ENCODE data around the gene CHRNB2. TPM values are rescaled to one million over a fixed set of nuclear protein-coding genes. Genes with fewer than 3 reads are reported as not detected.

The CHRNB2 gene
- total RNA-seq, 2 donors from 2014 or later: 0.07 to 0.16 TPM

- no peaks in the 10 kb centered on the region for H3K9me3 ChIP-seq
- no peak overlapping the region for H3K9ac ChIP-seq (ENCODE audit: low read depth in 2 of 2, low read length in 2 of 2)
- H3K27ac ChIP-seq: no peak overlapping the region
- H3K4me1 ChIP-seq: no peaks in the 10 kb centered on the region
- intact Hi-C loops (cut with DNase I): no loop called here
- TF ChIP-seq CTCF (IDR thresholded peaks at IDR 0.05): no peak
- H3K36me3 ChIP-seq: no peaks in the 10 kb centered on the region
- no peak for DNase-seq
- no peaks in the 10 kb centered on the region for H3K27me3 ChIP-seq
- no peak overlapping the region for H3K4me3 ChIP-seq
These were observed 53.2 kb downstream of the CHRNB2 start for GRCh38 chr1:154620751-154621150.

- DNase-seq: no peak
- intact Hi-C loops (cut with DNase I): no loop called here
- Histone ChIP-seq H3K27me3 (no peaks in the 10 kb centered on the region), H3K4me3 (no peak overlapping the region), H3K9ac (ENCODE audit: low read depth in 2 of 2, low read length in 2 of 2) (no peak overlapping the region), H3K9me3 (no peaks in the 10 kb centered on the region), H3K36me3 (no peaks in the 10 kb centered on the region), H3K4me1 (peaks cover 6% of the 10 kb centered on the region), H3K27ac (no peak overlapping the region)
- TF ChIP-seq CTCF (IDR thresholded peaks at IDR 0.05): no peak
These were observed 54.3 kb downstream of the CHRNB2 start for GRCh38 chr1:154621875-154622274.

GRCh38 chr1:154622503-154623039 lies 55.0 kb downstream of the CHRNB2 start:
- no peaks in the 10 kb centered on the region for H3K27me3 ChIP-seq
- no peaks in the 10 kb centered on the region for H3K36me3 ChIP-seq
- H3K27ac ChIP-seq: no peak overlapping the region
- no peak overlapping the region for H3K4me3 ChIP-seq
- intact Hi-C loops (cut with DNase I): no loop called here
- no peak for TF ChIP-seq CTCF (IDR thresholded peaks at IDR 0.05)
- no peaks in the 10 kb centered on the region for H3K9me3 ChIP-seq
- H3K9ac ChIP-seq (ENCODE audit: low read depth in 2 of 2, low read length in 2 of 2): no peak overlapping the region
- H3K4me1 ChIP-seq: peaks cover 8% of the 10 kb centered on the region
- no peak for DNase-seq

- Histone ChIP-seq H3K27ac (no peak overlapping the region), H3K4me1 (peaks cover 8% of the 10 kb centered on the region), H3K4me3 (no peak overlapping the region), H3K36me3 (no peaks in the 10 kb centered on the region), H3K9me3 (no peaks in the 10 kb centered on the region), H3K9ac (ENCODE audit: low read depth in 2 of 2, low read length in 2 of 2) (no peak overlapping the region), H3K27me3 (no peaks in the 10 kb centered on the region)
- intact Hi-C loops (cut with DNase I): no loop called here
- no peak for DNase-seq
- TF ChIP-seq CTCF (IDR thresholded peaks at IDR 0.05): no peak
These were observed 55.8 kb downstream of the CHRNB2 start for GRCh38 chr1:154623358-154623757.

- Histone ChIP-seq H3K4me3 (no peak overlapping the region), H3K9me3 (no peaks in the 10 kb centered on the region), H3K27ac (no peak overlapping the region), H3K36me3 (no peaks in the 10 kb centered on the region), H3K9ac (ENCODE audit: low read depth in 2 of 2, low read length in 2 of 2) (no peak overlapping the region), H3K27me3 (no peaks in the 10 kb centered on the region), H3K4me1 (peaks cover 8% of the 10 kb centered on the region)
- DNase-seq: no peak
- TF ChIP-seq CTCF (IDR thresholded peaks at IDR 0.05): no peak
- intact Hi-C loops (cut with DNase I): no loop called here
These were observed 57.4 kb downstream of the CHRNB2 start for GRCh38 chr1:154624746-154625643.
